Medulla oblongata (tissue), 1 donor: ENCODE measurements around the gene PCDHB7.
A peak's percentile ranks its signal among the peaks of the same experiment; 100 is the strongest.
"Not testable (repeated sequence)": the region's sequence is repeated elsewhere in the genome, so short reads cannot be mapped to it uniquely, and the experiment has no call there.

Source experiments
- DNase-seq: peaks from one replicate; pipeline ENCODE4 v3.0.0-alpha.2; 2015; ENCODE audit errors: extremely low spot score

Gene PCDHB7

DNA sequence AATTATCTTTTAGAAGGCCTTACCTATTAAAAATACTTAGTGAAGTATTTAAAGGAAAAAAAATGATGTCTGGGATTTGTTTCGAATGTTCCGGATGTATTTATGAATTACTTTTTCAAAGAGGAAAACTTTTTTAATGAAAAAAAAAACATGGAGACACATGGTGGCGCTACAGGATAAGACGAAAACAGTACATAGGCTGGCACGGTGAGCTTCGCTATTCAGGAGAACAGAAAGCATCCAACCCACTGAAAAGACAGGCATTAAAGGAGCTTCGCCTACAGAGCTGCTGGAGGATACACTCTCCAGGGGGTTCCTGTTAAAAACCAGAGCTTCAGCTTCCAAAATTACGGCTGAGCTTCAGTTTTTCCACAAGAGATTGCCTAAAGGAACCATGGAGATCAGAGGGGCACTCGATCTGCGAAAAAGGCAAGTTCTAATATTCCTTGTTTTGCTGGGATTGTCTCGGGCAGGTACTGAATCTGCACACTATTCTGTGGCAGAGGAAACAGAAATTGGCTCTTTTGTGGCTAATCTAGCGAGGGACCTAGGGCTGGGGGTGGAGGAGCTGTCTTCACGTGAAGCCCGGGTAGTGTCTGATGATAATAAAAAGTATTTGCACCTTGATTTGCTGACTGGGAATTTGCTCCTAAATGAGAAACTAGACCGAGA lies 50.8 kb downstream of the PCDHB7 start, which contains the start of gene PCDHB14:
Gene PCDHB14, plus strand, starts transcription at position 232 of the 672 bp plus-strand sequence. Its CDS starts 163 bp downstream, at position 395.
- peak; percentile 9 for DNase-seq

DNA sequence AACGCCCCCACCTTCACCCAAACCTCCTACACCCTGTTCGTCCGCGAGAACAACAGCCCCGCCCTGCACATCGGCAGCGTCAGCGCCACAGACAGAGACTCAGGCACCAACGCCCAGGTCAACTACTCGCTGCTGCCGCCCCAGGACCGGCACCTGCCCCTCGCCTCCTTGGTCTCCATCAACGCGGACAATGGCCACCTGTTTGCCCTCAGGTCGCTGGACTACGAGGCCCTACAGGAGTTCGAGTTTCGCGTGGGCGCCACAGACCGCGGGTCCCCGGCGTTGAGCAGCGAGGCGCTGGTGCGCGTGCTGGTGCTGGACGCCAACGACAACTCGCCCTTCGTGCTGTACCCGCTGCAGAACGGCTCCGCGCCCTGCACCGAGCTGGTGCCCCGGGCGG lies 52.4 kb downstream of the PCDHB7 start:
- DNase-seq, result not testable (repeated sequence)

DNA sequence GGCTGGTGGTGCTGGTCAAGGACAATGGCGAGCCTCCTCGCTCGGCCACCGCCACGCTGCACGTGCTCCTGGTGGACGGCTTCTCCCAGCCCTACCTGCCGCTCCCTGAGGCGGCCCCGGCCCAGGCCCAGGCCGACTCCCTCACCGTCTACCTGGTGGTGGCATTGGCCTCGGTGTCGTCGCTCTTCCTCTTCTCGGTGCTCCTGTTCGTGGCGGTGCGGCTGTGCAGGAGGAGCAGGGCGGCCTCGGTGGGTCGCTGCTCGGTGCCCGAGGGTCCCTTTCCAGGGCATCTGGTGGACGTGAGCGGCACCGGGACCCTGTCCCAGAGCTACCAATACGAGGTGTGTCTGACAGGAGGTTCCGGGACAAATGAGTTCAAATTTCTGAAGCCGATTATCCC lies 53.0 kb downstream of the PCDHB7 start:
- not testable (repeated sequence) for DNase-seq
